DOHH2 (cell line): ENCODE measurements around the gene EEF2.

ENCODE experiments used
- EZH2phosphoT487 ChIP-seq: fragments of 200-600 bp; sonication (generic); IDR thresholded peaks from 2 replicates; pipeline ENCODE4 v1.6.1; 2017; ENCODE audit warnings: borderline replicate concordance, mild to moderate bottlenecking, antibody characterized with exemption, low read length, moderate library complexity, mixed read lengths
- TF ChIP-seq, protein P1 (sequence below): fragments of 200-600 bp; sonication (generic); IDR thresholded peaks from one replicate; pipeline ENCODE4 v1.5.1; 2014; ENCODE audit warnings: antibody characterized with exemption, mild to moderate bottlenecking, low read depth, low read length; ENCODE audit not compliant: poor library complexity, severe bottlenecking

- TF ChIP-seq, protein P1, sequence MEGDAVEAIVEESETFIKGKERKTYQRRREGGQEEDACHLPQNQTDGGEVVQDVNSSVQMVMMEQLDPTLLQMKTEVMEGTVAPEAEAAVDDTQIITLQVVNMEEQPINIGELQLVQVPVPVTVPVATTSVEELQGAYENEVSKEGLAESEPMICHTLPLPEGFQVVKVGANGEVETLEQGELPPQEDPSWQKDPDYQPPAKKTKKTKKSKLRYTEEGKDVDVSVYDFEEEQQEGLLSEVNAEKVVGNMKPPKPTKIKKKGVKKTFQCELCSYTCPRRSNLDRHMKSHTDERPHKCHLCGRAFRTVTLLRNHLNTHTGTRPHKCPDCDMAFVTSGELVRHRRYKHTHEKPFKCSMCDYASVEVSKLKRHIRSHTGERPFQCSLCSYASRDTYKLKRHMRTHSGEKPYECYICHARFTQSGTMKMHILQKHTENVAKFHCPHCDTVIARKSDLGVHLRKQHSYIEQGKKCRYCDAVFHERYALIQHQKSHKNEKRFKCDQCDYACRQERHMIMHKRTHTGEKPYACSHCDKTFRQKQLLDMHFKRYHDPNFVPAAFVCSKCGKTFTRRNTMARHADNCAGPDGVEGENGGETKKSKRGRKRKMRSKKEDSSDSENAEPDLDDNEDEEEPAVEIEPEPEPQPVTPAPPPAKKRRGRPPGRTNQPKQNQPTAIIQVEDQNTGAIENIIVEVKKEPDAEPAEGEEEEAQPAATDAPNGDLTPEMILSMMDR = no peak
- TF ChIP-seq EZH2phosphoT487 = no peak
Measured at GRCh38 chr19:3958836-3959765, 26.2 kb downstream of the EEF2 start.
